Renal pelvis (tissue), 4 donors: ENCODE measurements around the gene TDP2. TPM values are rescaled to one million over a fixed set of nuclear protein-coding genes. Genes with fewer than 3 reads are reported as not detected.
"Not testable (repeated sequence)": the region's sequence is repeated elsewhere in the genome, so short reads cannot be mapped to it uniquely, and the experiment has no call there.

Experiments
- DNase-seq: peaks from one replicate; pipeline ENCODE4 v3.0.0-alpha.2; 2013
- polyA plus RNA-seq, 3 donors: library from polyadenylated mRNA; unstranded; fragments of 120-200 nt; gene quantifications; one replicate each; pipeline ENCODE4 v1.2.1, GENCODE V29; 2013; ENCODE audit not compliant: insufficient read length in 3 of 3

Gene TDP2
- polyA plus RNA-seq, 3 donors, result 59.7 to 65.4 (median 63.0) TPM

GRCh38 chr6:24659561-24659960, 7.1 kb downstream of the TDP2 start:
- DNase-seq, result no peak

DNA sequence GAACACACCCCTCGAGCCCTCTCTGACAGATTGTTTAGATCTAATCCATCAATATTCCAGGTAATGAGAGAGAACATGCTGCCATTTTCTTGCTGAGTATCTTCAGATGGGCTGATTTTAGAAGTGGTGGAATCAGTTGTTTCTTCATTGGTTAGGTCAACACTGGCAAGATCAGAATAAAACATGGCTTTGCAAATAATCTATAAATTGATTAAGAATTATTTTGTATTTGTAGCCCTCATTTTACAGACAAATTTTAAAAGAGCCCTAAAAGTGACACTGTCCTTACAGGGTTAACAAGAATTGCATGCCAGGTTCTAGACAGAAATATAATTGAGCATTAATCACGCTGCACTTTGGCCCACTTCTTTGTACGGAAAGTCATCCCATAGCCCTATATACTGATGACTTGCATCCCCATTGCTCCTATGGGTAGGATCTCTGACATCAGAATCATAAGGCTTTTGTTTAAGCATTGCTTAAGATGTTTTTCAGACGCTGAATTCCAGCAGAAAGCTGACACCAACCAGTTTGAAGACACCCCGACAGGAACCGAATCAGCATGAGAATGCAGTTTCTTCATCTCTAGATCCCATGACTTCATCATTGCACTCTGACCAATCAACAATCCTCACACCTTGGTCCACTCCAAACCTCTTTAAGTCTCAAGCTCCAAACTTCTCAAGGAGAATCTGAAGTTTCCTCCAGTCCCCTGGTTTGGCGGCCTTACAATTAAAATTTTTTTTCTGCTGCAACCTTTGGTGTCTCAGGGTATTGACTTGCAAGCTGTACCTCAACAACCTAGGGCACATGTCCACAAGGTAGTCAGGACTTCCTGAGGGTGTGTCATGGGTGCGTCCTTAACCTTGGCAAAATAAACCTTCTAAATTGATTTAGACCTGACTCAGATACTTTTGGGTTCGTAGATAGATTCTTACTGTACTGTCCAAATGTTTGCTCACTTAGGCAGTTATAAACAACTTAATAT, 7.8 kb downstream of the TDP2 start:
- DNase-seq, result no peak

DNA sequence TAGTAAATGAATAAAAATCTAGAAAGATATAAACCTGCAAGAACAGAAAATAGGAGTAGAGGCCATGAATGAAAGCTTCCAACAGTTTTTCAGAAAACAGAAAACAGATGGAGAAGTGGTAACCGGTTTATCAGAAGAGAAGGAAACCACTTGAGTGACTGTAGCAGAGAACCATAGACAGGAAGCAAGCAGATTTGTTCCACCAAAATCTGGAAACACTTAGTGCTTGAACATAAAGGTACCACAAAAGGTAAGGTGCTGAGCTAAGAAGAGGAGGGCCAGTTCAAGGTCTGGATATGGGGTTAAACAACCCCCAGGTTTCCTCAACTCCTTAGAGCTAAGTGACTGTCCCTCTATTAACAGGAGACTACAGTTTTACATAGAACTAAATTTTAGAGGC, 11.5 kb downstream of the TDP2 start:
- no peak for DNase-seq

GRCh38 chr6:24650365-24650764, 16.3 kb downstream of the TDP2 start:
- no peak for DNase-seq

DNA sequence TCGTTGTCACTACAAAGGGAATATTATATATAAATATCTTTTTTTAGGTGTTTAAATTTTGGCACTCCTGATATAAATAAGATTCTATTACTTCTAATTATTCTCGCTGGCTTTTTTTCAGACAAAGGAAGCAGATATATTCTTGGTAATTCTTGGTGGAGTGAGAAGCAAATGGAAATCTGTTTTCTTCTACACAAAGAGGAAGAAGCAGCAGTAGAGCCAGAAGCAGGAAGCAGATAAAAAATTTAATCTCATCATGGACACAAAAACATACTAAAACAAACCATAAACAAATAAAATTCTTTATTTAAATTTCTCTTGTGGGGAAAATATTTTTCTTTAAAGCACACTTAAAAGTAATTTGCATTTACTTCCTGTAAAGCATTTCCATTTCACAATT, 17.0 kb downstream of the TDP2 start:
- no peak for DNase-seq

- DNase-seq, result no peak
Observed at GRCh38 chr6:24648276-24648675, 18.4 kb downstream of the TDP2 start.

DNA sequence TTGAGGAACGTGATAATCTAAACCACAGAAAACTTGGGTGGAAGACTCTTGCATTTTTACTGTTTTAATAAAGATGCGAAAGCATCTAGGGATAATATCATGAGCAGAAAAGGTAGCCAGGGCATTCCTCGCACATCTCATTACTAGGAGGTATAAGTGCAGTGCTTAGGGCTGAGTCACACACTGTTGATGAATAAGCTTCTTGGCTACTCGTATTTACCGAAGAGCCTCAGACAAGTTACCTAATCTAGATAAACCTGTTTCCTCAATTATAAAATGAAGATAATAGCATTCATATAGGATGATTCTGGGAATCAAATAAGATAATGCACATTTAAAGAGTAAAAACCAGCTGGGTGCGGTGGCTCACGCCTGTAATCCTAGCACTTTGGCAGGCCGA, 19.9 kb downstream of the TDP2 start:
- no peak for DNase-seq

GRCh38 chr6:24644377-24644776, 22.3 kb downstream of the TDP2 start:
- no peak for DNase-seq

DNA sequence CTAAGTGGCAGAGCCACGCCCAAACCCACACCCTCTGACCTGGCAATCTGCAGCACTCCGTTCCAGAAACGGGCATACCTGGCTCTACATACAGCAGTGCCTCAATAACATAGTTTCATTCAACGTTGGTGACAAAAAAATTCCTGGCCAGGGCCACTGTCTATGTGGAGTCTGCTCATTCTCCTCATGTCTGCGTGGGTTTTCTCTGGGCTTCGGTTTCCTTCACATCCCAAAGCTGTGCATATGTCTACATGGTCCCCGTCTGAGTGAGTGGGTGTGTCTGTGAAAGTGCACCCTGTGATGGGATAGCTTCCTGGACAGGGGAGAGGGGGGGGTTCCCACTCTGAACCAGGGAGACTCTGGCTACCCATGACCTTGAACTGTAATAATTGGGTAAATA, 22.8 kb downstream of the TDP2 start:
- no peak for DNase-seq

DNA sequence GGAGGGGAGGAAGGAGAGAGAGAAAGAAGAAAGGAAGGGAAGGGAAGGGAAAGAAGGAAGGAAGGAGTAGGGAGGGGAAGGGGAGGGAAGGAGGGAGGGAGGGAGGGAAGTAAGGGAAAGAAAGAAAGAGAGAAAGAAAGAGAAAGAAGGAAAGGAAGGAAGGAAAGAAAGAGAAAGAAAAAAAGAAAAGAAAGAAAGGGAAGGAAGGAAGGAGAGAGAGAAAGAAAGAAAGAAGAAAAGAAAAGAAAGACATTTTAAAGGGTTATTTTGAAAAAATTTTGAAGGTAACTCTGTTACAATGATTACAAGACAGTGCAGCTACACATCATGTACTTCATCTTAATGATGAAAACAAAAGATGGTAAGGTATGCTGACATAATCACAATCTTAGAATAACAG, 24.6 kb downstream of the TDP2 start:
- no peak for DNase-seq

GRCh38 chr6:24640631-24641030, 26.1 kb downstream of the TDP2 start:
- not testable (repeated sequence) for DNase-seq

DNA sequence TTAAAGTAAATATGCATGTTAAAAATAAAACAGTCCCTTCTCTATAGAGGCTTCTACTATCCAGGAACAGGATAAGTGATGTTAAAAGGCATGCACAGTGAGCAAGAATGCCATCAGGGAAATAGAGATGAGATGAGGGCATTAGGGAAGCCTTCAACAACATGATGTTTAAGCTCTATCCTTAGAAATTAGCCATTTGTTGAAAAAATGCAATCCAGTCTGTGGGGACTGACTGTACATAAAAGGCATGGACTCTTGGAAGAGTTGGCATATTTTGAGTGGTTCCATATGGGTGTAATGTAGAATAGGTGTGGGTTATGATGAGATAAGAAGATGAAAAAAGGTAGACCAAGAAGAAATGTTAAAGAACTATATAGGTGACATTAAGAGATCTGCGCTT, 26.5 kb downstream of the TDP2 start:
- DNase-seq, result no peak

- no peak for DNase-seq
Observed at GRCh38 chr6:24636681-24637080, 30.0 kb downstream of the TDP2 start.

GRCh38 chr6:24632573-24632972, 34.1 kb downstream of the TDP2 start:
- DNase-seq, result no peak

DNA sequence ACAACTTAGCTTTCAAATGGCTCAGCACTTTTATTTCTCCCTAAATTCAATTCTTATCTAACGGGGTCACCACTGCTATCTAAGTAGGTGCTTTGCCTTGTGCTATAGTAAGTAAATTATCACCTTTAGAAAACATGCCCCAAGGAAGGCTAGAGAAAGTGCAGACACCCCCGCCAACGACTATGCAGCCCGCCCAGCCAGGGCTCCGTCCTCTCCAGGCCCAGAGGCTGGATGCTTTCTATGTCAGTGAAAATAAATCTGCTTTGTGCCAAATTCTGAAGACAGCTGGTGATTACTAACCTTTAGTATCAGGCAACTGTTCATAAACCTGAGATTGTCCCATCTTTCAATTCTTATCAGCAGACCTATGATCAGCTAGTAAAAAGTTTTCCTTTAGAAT, 35.0 kb downstream of the TDP2 start:
- no peak for DNase-seq

GRCh38 chr6:24630856-24631505, 35.7 kb downstream of the TDP2 start:
- no peak for DNase-seq

GRCh38 chr6:24621626-24622289, 44.9 kb downstream of the TDP2 start:
- DNase-seq, result peak; percentile 54

DNA sequence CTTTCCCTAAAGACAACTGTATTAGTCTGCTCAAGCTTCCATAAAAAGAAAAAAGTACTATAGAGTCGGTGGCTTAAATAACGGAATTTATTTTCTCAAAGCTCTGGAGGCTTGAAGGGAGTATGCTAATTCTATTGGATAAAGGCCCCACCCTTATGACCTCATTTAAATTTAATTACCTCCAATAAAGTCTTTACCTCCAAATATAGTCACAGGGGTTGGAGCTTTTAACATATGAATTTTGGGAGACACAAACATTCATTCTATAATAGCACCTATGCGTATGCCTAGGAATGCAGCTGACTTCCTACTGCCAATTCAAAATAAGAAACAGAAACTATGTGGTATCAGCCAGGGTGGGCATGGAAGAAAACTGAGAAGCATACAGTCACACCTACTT, 46.1 kb downstream of the TDP2 start:
- no peak for DNase-seq

DNA sequence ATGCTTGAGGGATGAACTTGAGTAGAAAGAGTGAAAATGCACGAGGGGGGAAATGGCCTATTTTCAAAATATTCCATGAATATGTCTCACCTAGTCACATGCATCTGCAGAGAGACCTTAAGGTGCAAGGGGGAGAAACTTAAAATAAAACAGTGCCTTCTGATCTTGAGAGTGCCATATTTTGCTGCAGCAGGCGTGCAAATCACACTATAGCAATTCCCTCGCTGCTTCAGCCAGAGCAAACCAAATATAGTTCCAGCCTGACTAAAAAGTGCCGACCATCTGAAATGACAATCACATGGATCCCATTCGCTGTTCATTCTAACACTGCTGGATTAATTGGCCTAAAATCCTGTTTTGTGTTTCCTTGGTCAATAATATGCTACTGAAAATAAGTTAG, 47.0 kb downstream of the TDP2 start:
- no peak for DNase-seq

- no peak for DNase-seq
Observed at GRCh38 chr6:24614648-24615047, 52.1 kb downstream of the TDP2 start.

- DNase-seq, result no peak
Observed at GRCh38 chr6:24614043-24614420, 52.7 kb downstream of the TDP2 start.

DNA sequence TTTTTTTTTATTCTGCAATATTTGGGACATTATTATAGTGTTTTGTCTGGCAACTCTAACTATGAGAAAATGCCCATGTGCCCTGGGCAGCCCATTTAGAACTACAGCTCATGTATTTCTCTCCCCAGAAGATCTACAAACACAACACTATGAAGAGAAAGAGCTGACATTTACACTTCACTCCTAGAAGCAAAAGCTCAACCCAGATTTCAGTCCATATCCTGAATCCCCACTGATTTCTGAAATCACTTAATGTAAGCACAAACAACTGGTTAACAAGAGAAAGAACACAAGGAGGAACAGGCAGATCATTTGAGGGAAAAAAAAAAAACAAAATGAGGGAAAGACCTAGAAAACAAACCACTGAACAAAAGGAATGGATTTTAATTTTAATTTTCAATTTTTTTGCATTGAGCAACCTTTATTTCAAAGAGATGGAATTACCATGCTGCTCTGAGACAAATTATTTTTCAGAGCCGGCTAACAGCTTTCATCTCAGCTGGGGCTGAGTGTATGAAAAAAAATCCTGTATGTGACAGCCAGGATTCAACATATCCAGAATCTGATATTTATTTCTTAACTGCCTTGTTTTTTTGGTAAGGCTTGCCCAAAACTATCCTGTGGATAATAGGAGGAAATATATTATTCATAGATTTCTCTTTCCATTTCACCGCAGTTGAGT, 53.2 kb downstream of the TDP2 start:
- DNase-seq, result no peak
